GM19240 (cell line): ENCODE data around the gene ELAC1.
"Not testable (repeated sequence)": the region's sequence is repeated elsewhere in the genome, so short reads cannot be mapped to it uniquely, and the experiment has no call there.

Source experiments
- DNase-seq: peaks from one replicate; pipeline ENCODE4 v3.0.0; 2011; ENCODE audit warnings: low spot score; ENCODE audit not compliant: insufficient read length

ELAC1 gene

GRCh38 chr18:50972404-50972803 lies 4.6 kb downstream of the ELAC1 start:
- not testable (repeated sequence) for DNase-seq

GRCh38 chr18:50973367-50974126 lies 5.7 kb downstream of the ELAC1 start:
- DNase-seq, result no peak

- no peak for DNase-seq
Measured at GRCh38 chr18:50977037-50977760, 9.4 kb downstream of the ELAC1 start.

GRCh38 chr18:50981381-50981780 lies 13.5 kb downstream of the ELAC1 start:
- DNase-seq, result no peak

GRCh38 chr18:50982086-50982801 lies 14.4 kb downstream of the ELAC1 start:
- no peak for DNase-seq

- DNase-seq, result no peak
Measured at GRCh38 chr18:50982802-50983179, 15.0 kb downstream of the ELAC1 start.

- DNase-seq, result no peak
Measured at GRCh38 chr18:50986360-50987087, 18.7 kb downstream of the ELAC1 start.

- no peak for DNase-seq
Measured at GRCh38 chr18:50987261-50987660, 19.4 kb downstream of the ELAC1 start.

- no peak for DNase-seq
Measured at GRCh38 chr18:50989711-50990110, 21.9 kb downstream of the ELAC1 start.

GRCh38 chr18:50992351-50992762 lies 24.5 kb downstream of the ELAC1 start:
- DNase-seq, result no peak

- no peak for DNase-seq
Measured at GRCh38 chr18:50994031-50994430, 26.2 kb downstream of the ELAC1 start.

- DNase-seq, result not testable (repeated sequence)
Measured at GRCh38 chr18:51003174-51003573, 35.3 kb downstream of the ELAC1 start.

- no peak for DNase-seq
Measured at GRCh38 chr18:51006061-51006818, 38.4 kb downstream of the ELAC1 start.

GRCh38 chr18:51006948-51007789 lies 39.3 kb downstream of the ELAC1 start:
- DNase-seq, result no peak

GRCh38 chr18:51007790-51008139 lies 39.9 kb downstream of the ELAC1 start:
- no peak for DNase-seq

GRCh38 chr18:51009072-51009471 lies 41.2 kb downstream of the ELAC1 start:
- DNase-seq, result no peak

- DNase-seq, result no peak
Measured at GRCh38 chr18:51010218-51010617, 42.4 kb downstream of the ELAC1 start.

GRCh38 chr18:51011709-51012108 lies 43.9 kb downstream of the ELAC1 start:
- DNase-seq, result no peak

GRCh38 chr18:51012441-51012840 lies 44.6 kb downstream of the ELAC1 start:
- DNase-seq, result no peak

GRCh38 chr18:51013259-51013658 lies 45.4 kb downstream of the ELAC1 start:
- no peak for DNase-seq
